Type B pancreatic cell (in vitro differentiated cells): ENCODE measurements around the gene ATP23. TPM values are rescaled to one million over a fixed set of nuclear protein-coding genes. Genes with fewer than 3 reads are reported as not detected.

Source experiments
- DNase-seq: peaks from one replicate; pipeline ENCODE4 v3.0.0; 2021; ENCODE audit warnings: mixed read lengths; ENCODE audit not compliant: unreplicated experiment; ENCODE audit errors: extremely low spot score
- H3K27ac Mint-ChIP-seq: 2 replicates; pipeline ENCODE4 v1.8.0; 2021; ENCODE audit warnings: mild to moderate bottlenecking, mixed read lengths
- H3K27me3 Mint-ChIP-seq: 2 replicates; pipeline ENCODE4 v1.8.0; 2021; ENCODE audit warnings: mixed read lengths
- H3K36me3 Mint-ChIP-seq: 2 replicates; pipeline ENCODE4 v1.8.0; 2021; ENCODE audit warnings: mixed read lengths
- H3K4me1 Mint-ChIP-seq: one replicate; pipeline ENCODE4 v1.8.0; 2021; ENCODE audit warnings: mixed read lengths; ENCODE audit not compliant: unreplicated experiment
- H3K4me3 Mint-ChIP-seq: 2 replicates; pipeline ENCODE4 v1.8.0; 2021; ENCODE audit warnings: mild to moderate bottlenecking, mixed read lengths
- H3K9me3 Mint-ChIP-seq: 2 replicates; pipeline ENCODE4 v1.8.0; 2021; ENCODE audit warnings: mixed read lengths
- CTCF ChIP-seq: fragments of 200-600 bp; sonication (generic); conservative IDR thresholded peaks from 2 replicates; pipeline ENCODE4 v1.5.0; 2021; ENCODE audit warnings: antibody characterized with exemption, mild to moderate bottlenecking
- total RNA-seq: library from RNA; stranded (reverse); gene quantifications from 2 replicates; pipeline ENCODE4 v1.2.1, GENCODE V29; 2021; ENCODE audit warnings: low replicate concordance

The ATP23 gene
- total RNA-seq, 1 donor from 2014 or later = 9.7 TPM

GRCh38 chr12:57906821-57907220, 34.5 kb upstream of the ATP23 start:
- Mint-ChIP-seq H3K27ac (no peak overlapping the region), H3K9me3 (no peaks in the 10 kb centered on the region)

GRCh38 chr12:57907281-57907680, 34.1 kb upstream of the ATP23 start:
- Mint-ChIP-seq H3K9me3 (no peaks in the 10 kb centered on the region), H3K27ac (no peak overlapping the region), H3K36me3 (no peaks in the 10 kb centered on the region), H3K4me3 (no peak overlapping the region), H3K4me1 (peaks cover 8% of the 10 kb centered on the region), H3K27me3 (peaks cover 33% of the 10 kb centered on the region)
- no peak for DNase-seq
- no peak for TF ChIP-seq CTCF

More at GRCh38 chr12:57906821-57907220, 34.5 kb upstream of the ATP23 start:
- Mint-ChIP-seq H3K4me3 (no peak overlapping the region), H3K27me3 (peaks cover 33% of the 10 kb centered on the region), H3K4me1 (peaks cover 11% of the 10 kb centered on the region), H3K36me3 (no peaks in the 10 kb centered on the region)
- no peak for DNase-seq
- TF ChIP-seq CTCF = no peak

- Mint-ChIP-seq H3K4me1 (peaks cover 6% of the 10 kb centered on the region), H3K27ac (no peak overlapping the region), H3K36me3 (no peaks in the 10 kb centered on the region), H3K4me3 (no peak overlapping the region), H3K27me3 (peaks cover 33% of the 10 kb centered on the region), H3K9me3 (no peaks in the 10 kb centered on the region)
- no peak for TF ChIP-seq CTCF
- DNase-seq = no peak
Observed at GRCh38 chr12:57908511-57908910, 32.9 kb upstream of the ATP23 start.

- no peaks in the 10 kb centered on the region for H3K36me3 Mint-ChIP-seq
- H3K4me3 Mint-ChIP-seq = no peak overlapping the region
- DNase-seq = no peak
- no peak overlapping the region for H3K27ac Mint-ChIP-seq
- no peak for TF ChIP-seq CTCF
- H3K27me3 Mint-ChIP-seq = peaks cover 33% of the 10 kb centered on the region
- no peaks in the 10 kb centered on the region for H3K9me3 Mint-ChIP-seq
- peaks cover 6% of the 10 kb centered on the region for H3K4me1 Mint-ChIP-seq
Observed at GRCh38 chr12:57909056-57909455, 32.3 kb upstream of the ATP23 start.

GRCh38 chr12:57909611-57910010, 31.8 kb upstream of the ATP23 start:
- Mint-ChIP-seq H3K27ac (no peak overlapping the region), H3K4me3 (no peak overlapping the region), H3K36me3 (no peaks in the 10 kb centered on the region), H3K27me3 (peaks cover 38% of the 10 kb centered on the region), H3K9me3 (no peaks in the 10 kb centered on the region), H3K4me1 (peaks cover 6% of the 10 kb centered on the region)
- TF ChIP-seq CTCF = no peak
- DNase-seq = no peak

- no peak for DNase-seq
- Mint-ChIP-seq H3K36me3 (no peaks in the 10 kb centered on the region), H3K4me1 (no peaks in the 10 kb centered on the region), H3K9me3 (no peaks in the 10 kb centered on the region), H3K27ac (no peak overlapping the region), H3K4me3 (no peak overlapping the region), H3K27me3 (peaks cover 15% of the 10 kb centered on the region)
- no peak for TF ChIP-seq CTCF
Observed at GRCh38 chr12:57918147-57918546, 23.2 kb upstream of the ATP23 start.
